GM12874 (cell line): ENCODE measurements around the gene MRPL50.
"Not testable (repeated sequence)": the region's sequence is repeated elsewhere in the genome, so short reads cannot be mapped to it uniquely, and the experiment has no call there.

Experiments used
- CTCF ChIP-seq: IDR thresholded peaks from 2 replicates; pipeline ENCODE4 v1.5.1; 2011; ENCODE audit warnings: low read depth, mild to moderate bottlenecking, control low read depth, low read length, moderate library complexity; ENCODE audit not compliant: insufficient read depth

MRPL50 gene

GRCh38 chr9:101384873-101385536 is 13.4 kb downstream of the MRPL50 start, which contains the start of gene BAAT:
Gene BAAT, minus strand, starts transcription at chr9:101385006. Its CDS starts 13,602 bp downstream, at chr9:101371404.
- not testable (repeated sequence) for TF ChIP-seq CTCF

GRCh38 chr9:101383361-101383760 is 15.1 kb downstream of the MRPL50 start:
- no peak for TF ChIP-seq CTCF

GRCh38 chr9:101381833-101382342 is 16.5 kb downstream of the MRPL50 start:
- no peak for TF ChIP-seq CTCF

DNA sequence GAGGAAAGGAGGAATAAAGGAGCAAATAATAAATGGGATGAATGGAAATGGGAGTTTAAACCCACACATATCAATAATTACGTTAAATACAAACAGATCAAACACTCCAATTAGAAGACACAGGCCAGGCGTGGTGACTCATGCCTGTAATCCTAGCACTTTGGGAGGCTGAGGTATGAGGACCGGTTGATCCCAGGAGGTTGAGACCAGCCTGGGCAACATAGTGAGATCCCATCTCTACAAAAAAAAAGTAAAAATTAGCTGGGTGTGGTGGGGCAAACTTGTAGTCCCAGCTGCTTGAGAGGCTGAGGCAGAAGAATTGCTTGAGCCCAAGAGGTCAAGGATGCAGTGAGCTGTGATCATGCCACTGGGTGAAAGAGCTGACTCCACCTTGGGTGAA is 17.3 kb downstream of the MRPL50 start:
- TF ChIP-seq CTCF, result no peak

DNA sequence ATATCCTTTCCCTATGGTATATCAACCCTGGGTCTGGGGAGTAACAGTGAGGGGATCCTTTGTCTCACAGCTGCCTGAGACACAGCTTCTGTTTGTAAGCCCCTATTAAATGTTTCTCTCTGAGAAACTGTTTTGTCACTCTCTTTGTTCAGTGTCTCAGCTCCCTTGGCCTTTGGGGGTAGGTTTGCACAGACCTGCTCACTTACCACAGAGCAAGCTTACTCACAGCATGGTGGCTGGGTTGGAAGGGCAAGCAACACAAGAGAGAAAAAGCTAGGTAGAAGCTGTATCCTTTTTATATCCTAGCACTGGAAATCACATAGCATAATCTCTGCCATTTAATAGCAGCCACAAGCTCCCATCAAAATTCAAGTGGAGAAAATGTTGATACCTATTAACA is 18.1 kb downstream of the MRPL50 start:
- no peak for TF ChIP-seq CTCF

DNA sequence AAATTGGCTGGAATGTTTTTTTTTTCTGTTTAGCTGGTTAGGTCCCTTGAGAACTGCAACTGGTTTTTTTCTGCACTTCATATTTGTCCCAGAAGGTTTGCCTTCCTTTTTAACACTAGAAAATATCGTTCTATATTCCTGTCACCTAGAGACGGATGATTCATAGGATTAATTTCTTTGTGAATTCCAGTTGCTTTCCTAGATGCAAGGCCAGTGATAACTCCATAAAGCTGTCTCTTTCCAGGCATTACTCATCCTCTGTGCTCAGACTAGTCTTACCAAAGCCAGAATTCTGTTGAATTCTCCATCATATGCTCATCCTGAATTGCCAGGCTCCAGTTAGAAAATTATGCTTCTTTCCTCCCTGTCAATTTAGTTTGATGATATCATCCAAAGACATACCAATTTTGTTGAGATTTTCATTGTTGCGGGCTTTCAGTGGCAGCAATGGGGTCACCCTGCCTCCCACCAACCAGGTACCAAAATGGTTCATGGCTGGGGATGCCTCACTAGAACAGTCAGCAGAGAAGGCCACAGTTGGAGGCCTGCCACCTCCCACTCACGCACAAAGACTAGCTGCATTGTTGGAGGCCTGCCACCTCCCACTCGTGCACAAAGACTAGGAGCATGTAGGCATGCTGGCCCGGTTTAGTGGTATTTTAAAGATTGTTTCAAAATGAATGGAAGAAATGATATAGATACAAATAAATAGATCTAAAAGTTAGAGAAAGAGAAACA is 22.1 kb downstream of the MRPL50 start:
- no peak for TF ChIP-seq CTCF

- no peak for TF ChIP-seq CTCF
These were observed 22.9 kb downstream of the MRPL50 start for GRCh38 chr9:101375546-101375945.
